KOPT-K1 (cell line): Measurements from ENCODE around the gene PIANP.

Experiments used
- H3K27ac ChIP-seq: fragments of 200-600 bp; sonication (generic); 2 replicates; pipeline ENCODE4 v1.5.1; 2016; ENCODE audit warnings: antibody characterized with exemption, mild to moderate bottlenecking, low read depth, low read length; ENCODE audit not compliant: poor library complexity, severe bottlenecking
- H3K36me3 ChIP-seq: fragments of 200-600 bp; sonication (generic); 2 replicates; pipeline ENCODE4 v1.5.1; 2017; ENCODE audit warnings: antibody characterized with exemption, mild to moderate bottlenecking, low read length, moderate library complexity; ENCODE audit not compliant: insufficient read depth
- H3K9me3 ChIP-seq: fragments of 200-600 bp; sonication (generic); 2 replicates; pipeline ENCODE4 v1.5.1; 2017; ENCODE audit warnings: antibody characterized with exemption, low read length, mild to moderate bottlenecking; ENCODE audit not compliant: insufficient read depth, poor library complexity, severe bottlenecking

Gene PIANP

GRCh38 chr12:6664902-6665301 is 35.7 kb downstream of the PIANP start:
- H3K9me3 ChIP-seq, result no peaks in the 10 kb centered on the region
- H3K27ac ChIP-seq, result no peak overlapping the region

DNA sequence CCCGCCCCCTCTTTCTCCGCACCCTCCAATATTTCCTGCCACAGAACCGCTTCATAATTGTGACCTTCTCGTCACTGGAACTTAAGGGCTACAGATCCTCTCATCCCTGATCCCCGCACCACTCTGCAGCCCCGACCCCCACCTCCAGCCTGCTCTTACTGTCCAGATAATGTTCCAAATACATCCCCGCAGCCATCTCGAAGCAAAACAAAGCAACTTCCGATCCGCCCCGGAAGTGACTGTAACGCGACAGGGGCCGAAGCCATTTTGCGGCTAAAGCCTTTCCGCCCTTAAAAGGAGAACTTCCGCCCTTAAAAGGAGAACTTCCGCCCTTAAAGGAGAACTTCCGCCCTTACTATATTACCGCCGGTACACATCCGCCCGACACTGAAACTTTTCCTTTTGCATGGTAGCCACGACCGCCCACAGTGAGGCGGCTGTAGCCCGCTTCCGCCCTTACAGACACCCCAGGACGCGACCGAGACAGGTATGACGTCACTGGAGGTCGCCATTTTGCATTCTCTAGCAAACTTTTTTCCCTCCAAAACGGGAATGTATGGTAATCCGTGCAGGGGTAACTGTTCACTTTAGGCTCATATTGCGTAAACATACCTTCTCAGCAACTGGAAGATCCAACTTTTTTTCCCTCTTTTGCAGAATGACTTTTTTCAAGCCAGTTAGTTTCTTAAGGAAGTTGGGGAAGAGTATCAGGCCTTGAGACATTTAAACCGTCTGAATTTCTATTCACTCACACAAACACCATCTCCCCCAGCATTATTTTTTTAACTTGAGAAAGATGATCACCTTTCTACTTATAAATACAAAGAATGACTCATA is 37.5 kb downstream of the PIANP start, which contains the start of gene ING4:
Gene ING4, minus strand, starts transcription at position 214 of the 837 bp plus-strand sequence. Its CDS starts 18 bp downstream, at position 196.
- no peaks in the 10 kb centered on the region for H3K9me3 ChIP-seq
- H3K27ac ChIP-seq, result peak within 1 kb of the TSS; percentile 75
- peaks cover 30% of the 10 kb centered on the region for H3K36me3 ChIP-seq

More at GRCh38 chr12:6664902-6665301, 35.7 kb downstream of the PIANP start:
- H3K36me3 ChIP-seq, result peaks cover 42% of the 10 kb centered on the region

DNA sequence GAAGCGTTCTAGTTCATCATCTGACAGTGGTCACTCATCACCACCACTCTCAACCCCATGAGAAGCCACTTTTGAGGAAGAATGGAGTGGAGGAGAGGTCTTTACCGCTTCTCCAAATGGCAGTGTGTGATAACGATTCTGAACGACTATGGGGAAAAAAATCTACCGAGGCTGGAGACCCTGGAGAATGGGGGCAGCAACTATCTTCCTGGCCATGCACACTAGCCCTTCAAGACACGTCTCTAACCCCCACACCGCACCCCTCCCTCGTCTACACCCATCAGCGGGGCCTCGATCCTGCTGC is 38.1 kb downstream of the PIANP start:
- Histone ChIP-seq H3K36me3 (peaks cover 25% of the 10 kb centered on the region), H3K27ac (peak overlapping the region; percentile 75), H3K9me3 (no peaks in the 10 kb centered on the region)

GRCh38 chr12:6653987-6654386 is 46.6 kb downstream of the PIANP start:
- H3K36me3 ChIP-seq, result peaks cover 67% of the 10 kb centered on the region
- no peak overlapping the region for H3K27ac ChIP-seq
- H3K9me3 ChIP-seq, result no peaks in the 10 kb centered on the region

DNA sequence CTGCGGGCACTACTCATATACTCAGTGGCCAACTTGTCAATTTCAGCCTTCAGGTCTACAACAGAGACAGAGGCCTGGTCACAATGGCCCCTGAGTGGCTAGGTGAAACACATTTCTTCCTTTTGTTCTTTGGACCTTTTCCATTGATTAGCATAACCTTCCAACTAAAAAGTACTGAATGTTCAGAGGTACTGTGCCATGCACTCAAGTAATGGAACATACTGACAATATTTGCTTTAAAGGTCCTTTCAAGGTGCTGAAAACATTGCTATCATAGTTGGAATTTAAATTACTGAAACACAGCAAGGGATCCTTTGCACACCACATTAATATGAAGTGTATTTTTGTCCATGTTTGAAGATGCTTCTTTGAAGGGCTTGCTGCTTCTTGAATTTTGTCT is 47.3 kb downstream of the PIANP start:
- H3K36me3 ChIP-seq, result peaks cover 66% of the 10 kb centered on the region
- H3K9me3 ChIP-seq, result no peaks in the 10 kb centered on the region
- H3K27ac ChIP-seq, result no peak overlapping the region

DNA sequence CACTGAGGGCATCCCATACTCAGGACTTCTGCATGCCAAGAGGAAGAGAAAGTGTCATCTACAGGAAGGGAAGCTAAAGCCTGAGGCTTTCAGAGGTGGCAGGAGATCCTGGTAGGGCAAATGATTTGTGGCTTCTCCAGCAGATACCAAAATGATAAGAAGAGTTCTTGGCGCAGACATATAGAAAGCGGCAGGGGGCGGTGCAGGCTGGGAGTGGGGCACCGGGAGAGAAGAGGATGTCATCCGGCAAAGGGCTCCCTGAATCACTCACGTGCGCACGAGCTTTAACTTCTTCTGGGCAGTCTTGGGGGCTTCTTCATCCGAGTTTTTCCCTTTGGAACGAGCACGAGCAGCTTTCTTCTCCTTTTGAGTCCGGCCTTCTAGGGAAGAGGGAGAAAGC is 48.2 kb downstream of the PIANP start:
- peaks cover 71% of the 10 kb centered on the region for H3K36me3 ChIP-seq
- no peak overlapping the region for H3K27ac ChIP-seq
- no peaks in the 10 kb centered on the region for H3K9me3 ChIP-seq

- Histone ChIP-seq H3K27ac (no peak overlapping the region), H3K36me3 (peaks cover 69% of the 10 kb centered on the region), H3K9me3 (no peaks in the 10 kb centered on the region)
Observed at GRCh38 chr12:6650832-6651231, 49.8 kb downstream of the PIANP start.

GRCh38 chr12:6647083-6647604 is 53.5 kb downstream of the PIANP start, which contains the start of gene ACRBP:
Gene ACRBP (minus strand): TSS chr12:6647432. CDS start chr12:6647366, 66 bp downstream.
- Histone ChIP-seq H3K36me3 (peaks cover 40% of the 10 kb centered on the region), H3K27ac (no peak within 1 kb of the TSS), H3K9me3 (no peaks in the 10 kb centered on the region)

DNA sequence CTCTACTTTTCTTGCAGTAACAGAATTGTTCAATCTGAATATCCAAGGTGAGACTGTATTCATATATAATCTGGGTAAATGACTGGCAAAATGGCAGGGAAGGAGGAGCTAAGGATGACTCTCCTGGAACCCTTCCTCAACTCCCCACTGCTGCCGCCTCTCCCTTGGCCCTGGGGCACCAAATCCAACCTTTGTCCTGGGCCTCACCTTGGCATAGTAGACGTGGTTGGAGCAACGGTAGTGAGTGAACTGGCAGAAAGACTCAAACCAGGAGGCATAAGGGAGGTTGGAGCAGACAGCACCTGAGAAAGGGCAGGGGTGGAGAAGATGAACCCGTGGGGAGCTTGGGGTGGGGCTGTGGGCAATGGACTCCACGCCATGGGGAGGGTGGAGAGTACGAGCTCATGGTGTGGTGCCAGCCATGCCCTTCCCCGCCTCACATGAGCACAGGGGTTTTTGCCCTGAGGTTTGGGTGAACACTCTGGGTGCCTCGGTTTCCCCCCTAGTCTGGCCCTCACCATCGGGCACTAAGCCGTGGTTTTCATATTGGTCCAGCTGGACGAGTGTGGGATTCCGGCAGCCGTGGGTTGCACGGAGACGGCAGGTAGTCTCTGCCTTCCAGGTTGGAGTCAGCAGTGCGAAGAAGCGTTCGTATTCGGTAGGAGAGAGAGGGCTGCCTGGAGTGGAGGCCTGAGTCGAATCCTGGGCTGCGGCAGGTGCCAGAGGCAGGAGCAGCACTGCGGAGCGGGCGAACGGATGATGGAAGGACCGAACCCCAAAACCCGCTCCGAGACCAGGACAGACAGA is 54.1 kb downstream of the PIANP start:
- peaks cover 34% of the 10 kb centered on the region for H3K36me3 ChIP-seq
- no peaks in the 10 kb centered on the region for H3K9me3 ChIP-seq
- no peak overlapping the region for H3K27ac ChIP-seq

DNA sequence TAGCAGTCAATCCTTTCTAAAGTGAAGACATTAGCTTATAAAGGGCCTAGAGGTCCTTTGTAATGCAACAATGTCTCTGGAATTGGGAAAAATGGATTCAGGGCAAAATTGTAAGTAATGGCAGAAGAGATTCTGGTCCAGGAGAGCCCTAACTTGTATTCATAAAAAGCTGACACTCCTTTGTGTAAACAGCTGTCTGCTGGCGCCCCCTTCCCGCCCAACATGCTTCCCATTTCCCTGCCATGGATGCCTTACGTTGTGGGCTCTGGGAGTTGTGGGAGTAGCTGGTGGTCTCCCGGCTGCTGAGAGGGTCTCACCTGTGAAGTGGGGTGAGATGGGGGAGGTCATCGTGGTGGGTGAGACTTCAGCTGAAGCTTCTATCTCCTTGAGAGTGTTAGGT is 55.7 kb downstream of the PIANP start:
- Histone ChIP-seq H3K9me3 (no peaks in the 10 kb centered on the region), H3K27ac (peak overlapping the region; percentile 62), H3K36me3 (peaks cover 18% of the 10 kb centered on the region; the same call in 1 of the 2 replicates)

GRCh38 chr12:6644257-6644596 is 56.4 kb downstream of the PIANP start:
- Histone ChIP-seq H3K36me3 (peaks cover 17% of the 10 kb centered on the region; the same call in 1 of the 2 replicates), H3K9me3 (no peaks in the 10 kb centered on the region), H3K27ac (peak overlapping the region; percentile 62)
